HG02884 (cell line): Measurements from ENCODE around the gene ZNF648.
"Not testable (repeated sequence)": the region's sequence is repeated elsewhere in the genome, so short reads cannot be mapped to it uniquely, and the experiment has no call there.

Experiments used
- ATAC-seq: cut with Tn5 transposase; IDR thresholded peaks from one replicate; pipeline ENCODE4 v1.9.1; 2021; ENCODE audit warnings: mild to moderate bottlenecking, moderate library complexity; ENCODE audit not compliant: unreplicated experiment

Gene ZNF648, protein sequence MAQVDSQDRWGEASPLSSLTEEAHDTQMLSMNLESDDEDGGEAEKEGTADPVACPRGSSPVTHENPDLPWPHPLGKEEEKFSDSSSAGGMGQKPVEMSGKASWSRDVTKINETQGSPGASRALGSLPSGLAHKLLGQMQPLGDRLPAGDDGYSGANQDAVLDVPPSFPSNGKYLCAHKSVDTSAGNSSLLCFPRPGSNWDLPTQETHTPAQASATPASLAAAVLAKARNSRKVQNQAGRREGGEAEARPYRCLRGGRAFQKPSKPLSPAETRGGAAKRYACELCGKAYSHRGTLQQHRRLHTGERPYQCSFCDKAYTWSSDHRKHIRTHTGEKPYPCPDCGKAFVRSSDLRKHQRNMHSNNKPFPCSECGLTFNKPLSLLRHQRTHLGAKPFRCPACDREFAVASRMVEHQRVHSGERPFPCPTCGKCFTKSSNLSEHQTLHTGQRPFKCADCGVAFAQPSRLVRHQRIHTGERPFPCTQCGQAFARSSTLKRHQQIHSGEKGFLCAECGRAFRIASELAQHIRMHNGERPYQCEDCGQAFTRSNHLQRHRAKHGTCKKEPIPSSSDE

DNA sequence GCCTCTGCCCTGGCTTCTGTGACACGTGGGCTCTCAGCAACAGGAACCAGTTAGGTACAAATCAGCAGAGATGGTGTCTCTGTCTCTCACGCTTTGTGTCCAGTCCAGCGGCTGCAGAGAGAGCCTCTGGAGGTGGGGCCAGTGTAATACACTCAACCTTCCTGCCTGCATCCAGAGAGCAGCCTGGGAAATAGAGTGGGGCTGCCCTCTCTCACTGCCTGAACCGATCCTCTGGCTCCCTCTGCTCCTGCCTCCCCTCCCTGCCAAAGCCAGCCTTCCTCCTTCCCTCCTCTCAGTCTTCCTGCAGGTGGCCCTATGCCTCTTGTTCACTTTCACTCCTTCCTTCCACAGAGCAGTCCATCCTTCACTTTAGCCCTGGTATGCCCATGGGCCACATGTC lies at the start of gene ZNF648:
Gene ZNF648, minus strand, starts transcription at position 119 of the 400 bp plus-strand sequence. CDS start 3,702 bp downstream, outside the sequence.
- ATAC-seq = no peak

DNA sequence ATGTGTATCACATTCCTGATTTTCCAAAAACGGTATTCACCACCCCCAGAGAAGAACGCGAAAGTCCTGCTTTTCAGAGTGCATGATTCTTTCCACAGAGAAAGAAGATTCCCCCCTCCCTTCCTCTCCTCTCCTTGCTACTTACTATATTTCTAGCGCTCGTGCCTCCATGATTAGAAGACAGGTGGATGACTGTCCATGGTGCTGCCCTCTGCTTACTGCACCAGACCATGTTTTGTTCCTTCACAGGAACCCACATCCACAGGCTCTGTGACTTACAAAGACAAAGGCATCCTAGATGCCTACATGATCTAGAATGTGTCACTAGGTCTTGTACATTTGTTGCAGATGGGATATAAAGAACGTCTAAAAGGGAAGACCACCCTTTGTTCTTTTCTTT lies 49.1 kb upstream of the ZNF648 start:
- ATAC-seq = no peak

DNA sequence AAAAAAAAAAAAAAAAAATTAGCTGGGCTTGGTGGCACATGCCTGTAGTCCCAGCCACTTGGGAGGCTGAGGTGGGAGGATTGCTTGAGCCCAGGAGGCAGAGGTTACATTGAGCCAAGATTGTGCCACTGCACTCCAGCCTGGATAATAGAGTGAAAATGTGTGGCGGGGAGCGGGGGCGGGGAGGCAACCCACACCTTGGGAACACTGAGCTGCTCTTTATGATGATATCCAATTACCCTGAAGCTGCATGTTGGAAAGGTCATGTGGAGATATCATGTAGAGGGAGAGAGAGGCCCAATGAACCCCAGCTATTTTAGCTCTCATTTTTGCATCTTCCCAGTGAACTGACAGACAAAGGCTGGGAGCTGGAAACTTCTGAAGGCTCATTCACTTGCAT lies 48.3 kb upstream of the ZNF648 start:
- ATAC-seq = no peak

DNA sequence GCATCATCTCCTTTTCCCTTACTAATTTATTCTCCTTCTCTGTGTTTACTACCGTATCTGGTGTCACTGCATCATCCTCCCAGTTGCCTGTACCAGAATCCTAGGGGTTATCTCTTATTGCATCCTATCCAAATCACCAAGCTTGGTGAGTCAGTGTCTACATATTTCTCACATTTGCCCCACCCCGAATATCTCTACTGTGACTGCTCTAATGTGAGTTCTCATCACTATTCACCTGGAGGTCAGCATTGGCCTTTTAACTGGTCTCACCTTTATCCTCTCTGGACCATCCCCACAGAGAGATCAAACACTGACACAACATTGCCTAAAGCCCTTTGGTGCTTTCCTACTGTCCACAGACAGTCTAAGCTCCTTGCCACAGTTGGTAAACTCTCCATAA lies 45.7 kb upstream of the ZNF648 start:
- no peak for ATAC-seq

DNA sequence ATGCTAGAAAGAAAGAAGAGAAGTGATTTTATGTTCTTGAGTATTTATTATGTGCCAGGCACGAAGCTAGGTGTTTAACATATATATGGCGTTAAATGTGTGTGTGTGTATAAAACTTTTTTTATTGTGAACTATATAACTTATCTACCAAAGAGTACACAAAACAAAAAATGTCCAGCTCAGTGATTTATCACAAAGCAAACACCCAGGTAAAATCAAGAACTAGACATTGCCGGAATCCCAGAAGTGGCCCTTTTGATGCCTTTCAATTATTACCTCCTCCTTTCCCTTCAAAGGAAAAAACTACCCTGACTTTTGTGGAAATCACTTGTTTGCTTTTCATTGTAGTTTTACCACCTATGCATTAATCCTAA lies 40.5 kb upstream of the ZNF648 start:
- ATAC-seq = no peak

DNA sequence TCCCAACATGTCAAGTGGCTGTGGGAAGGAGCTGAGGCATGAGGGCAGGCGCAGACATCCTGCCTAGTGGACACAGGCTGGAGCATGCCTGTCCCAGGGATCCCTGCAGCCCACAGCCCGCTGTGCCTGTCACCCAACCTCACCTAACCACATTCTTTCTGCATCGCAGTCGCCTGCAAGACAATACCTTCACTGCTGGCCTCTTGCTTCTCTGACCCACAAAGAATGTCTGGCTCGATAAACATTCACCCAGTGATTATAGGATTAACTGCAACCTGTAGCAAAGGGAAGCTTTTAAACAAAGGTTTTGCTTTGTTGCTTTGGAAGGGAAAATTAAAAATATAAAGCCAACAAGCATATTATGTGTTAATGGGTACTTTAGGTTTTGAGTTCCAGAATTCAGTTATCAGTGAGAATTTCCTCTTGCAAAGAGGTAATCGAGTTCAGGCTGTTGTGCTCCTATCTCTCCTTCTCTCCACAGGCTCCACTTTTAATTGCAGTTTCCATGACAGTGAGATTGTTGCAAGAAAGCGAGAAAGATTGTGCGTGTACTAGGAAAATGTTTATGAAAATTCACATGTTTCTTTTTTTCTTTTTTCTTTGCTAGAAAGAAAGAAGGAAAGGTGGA lies 40.0 kb upstream of the ZNF648 start:
- ATAC-seq = no peak

DNA sequence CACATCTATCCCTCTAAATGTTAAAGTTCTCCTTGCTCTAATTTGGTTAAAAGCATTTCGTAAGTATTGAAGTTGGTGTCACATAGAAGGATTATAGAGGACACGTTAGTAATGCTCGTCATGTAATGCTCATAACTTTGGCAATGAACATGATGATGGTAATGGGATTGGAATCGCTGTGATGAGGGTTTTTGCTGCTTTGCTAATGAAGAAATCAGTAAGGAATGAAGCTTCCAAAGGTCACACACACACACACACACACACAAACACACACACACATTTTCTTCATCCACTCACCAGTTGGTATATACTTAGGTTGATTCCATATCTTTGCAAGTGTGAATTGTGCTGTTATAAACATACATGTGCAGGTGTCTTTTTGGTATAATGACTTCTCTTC lies 36.8 kb upstream of the ZNF648 start:
- no peak for ATAC-seq

DNA sequence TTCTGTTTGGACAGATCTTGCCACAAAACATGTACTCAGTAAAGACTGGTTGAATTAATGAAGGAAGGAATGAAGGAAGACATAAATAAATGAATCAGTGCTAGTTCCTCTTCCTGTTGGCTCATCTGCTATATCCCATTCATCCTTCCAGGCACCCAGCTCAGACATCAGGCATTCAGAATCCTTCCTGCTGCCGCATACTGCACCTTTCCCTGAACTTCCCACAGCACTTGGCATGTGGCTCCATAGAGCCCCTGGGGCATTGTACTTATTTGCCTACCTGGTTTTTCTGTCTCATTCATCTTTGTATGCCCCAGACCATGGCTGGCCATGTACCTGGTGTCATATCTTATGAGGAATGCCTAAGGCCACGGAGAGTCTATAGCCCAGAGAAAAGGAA lies 34.4 kb upstream of the ZNF648 start:
- ATAC-seq = no peak

DNA sequence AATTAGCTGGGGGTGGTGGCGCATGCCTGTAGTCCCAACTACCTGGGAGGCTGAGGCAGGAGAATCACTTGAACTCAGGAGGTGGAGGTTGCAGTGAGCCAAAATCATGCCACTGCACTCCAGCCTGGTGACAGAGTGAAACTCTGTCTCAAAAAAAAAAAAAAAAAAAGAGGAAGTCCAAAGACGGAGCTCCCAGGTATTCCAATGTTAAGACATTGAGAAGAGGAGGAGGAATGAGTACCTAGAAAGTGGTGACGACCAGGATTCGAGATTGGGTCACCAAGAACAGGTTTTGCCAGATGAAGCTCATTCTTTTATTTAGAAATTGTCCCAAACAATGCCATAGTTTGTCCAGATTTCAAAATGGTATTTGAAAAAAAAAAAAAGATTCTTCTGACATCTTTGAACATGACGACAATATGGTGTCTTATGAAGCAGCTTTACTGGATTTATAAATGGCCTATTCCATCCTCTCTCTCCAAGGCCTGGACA lies 33.0 kb upstream of the ZNF648 start:
- not testable (repeated sequence) for ATAC-seq

DNA sequence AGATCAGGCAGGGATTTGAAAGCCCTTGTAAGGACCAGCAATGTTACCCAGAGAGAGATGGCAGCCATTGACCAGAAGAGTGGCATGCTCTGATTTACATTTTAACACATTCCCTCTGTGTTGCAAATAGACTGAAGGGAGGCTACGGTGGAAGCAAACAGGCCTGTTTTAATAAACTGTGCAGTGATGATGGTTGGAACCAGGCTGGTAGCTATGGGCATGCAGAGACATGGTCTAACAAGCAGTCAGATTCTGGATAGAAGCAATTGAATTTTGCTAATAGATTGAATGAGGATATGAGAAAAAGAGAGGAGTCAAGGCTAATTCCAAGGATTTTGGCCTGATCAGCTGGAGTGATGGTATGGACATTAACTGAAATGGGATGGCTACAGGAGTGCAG lies 32.3 kb upstream of the ZNF648 start:
- ATAC-seq = no peak

DNA sequence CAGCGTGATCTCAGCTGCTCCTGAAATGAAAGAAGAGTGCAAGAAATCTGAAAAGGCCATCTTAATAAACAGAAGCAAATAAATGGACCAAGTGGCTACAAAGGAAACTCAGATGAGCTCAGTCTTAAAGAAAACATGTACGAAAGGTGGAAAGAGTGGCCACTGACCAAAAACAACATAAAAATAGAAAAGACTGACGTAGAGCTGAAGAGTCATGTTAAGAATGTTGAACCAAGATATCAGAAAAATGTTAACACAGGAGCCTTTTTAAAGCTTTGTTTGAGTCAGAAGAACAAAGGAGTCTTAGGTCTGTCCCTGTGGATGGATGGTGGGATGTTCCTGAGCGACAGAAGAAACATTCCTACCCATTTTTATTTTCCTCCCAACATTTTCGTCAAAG lies 30.8 kb upstream of the ZNF648 start:
- no peak for ATAC-seq

DNA sequence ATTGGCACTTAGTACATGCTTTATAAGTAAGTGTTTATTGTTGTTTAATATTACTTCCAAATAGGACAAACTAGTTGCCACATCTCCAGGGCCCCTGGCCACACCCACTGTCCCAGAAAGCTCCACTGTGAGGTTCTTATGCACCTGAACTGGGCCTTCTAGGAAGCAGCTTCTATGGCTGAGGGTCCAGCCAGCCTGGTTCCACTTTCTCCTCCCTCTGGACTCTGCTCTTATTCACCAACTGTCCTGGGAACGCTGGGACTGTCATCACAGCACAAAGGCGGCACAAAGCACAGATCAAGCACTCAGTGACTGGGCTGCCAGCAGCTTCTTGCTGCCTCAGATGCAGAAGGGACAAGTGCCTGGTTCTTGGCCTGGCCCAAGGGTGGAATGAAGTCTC lies 29.6 kb upstream of the ZNF648 start:
- ATAC-seq = no peak

DNA sequence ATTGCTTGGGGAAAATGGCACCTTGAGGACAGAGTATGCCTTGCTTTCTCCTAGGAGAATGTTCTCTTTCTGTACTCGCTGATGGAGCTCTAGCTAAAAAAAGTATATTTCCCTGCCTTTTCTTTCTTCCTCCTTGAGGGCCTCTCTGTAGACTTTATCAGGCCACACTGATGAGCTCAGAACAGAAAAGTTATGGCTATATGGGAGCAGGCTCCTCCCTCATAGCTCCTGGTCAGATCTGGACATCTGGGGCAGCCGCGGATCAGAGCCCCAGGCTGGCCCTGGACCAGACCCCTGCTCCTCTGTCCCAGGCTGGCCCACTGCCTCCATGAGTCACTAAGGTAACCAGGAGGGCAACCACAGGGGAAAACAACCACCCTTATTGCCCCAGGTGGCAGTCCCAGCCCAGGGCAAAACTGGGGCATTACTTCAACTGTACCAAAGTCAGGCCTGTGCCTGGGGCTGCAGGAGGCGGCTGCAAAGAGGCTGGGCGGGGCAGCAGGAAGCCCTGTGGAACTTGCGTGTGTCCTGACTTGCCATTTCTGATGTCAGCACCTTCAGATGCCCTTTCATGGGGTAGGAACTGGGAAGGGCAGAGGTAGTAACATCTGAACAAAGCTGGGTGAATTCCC lies 26.3 kb upstream of the ZNF648 start:
- ATAC-seq = no peak

DNA sequence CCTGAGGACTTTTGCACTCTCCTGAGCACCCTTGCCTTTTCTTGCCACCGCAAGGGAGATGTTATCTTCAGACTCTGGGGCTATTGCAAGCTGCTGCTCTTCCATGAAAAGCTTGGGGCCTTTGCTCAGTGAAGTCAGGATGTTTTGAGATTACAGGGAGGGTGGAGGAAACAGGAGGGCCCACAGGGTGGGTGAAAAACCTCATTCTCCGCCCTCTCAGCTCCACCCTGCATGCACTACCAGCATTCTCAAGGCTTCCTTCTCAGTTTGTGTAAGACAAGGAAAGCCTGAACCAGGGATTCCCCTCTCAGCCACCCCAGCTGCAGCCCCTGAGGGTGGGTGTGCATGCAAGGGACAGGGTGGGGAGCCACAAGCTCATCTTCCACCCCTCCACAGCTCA lies 25.8 kb upstream of the ZNF648 start:
- ATAC-seq = no peak

DNA sequence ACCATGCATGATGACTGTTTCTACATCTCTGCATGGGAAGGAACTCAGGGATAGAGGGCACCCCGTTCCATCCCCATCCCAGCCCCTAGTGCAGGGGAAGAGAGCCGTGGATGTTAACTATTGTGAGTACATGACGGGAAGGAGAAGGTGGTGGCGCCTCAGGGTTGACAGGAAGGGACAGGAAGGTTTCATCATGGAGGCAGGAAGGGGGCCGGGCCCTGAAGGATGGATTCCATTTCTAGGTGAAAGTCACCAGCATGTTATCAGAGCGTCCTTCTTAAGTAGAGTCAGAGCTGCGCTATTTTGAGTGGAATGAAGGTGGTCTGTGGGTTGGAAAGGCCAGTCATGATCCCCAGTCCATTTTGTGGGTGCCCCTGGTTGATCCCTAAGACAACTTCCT lies 25.1 kb upstream of the ZNF648 start:
- ATAC-seq = no peak

DNA sequence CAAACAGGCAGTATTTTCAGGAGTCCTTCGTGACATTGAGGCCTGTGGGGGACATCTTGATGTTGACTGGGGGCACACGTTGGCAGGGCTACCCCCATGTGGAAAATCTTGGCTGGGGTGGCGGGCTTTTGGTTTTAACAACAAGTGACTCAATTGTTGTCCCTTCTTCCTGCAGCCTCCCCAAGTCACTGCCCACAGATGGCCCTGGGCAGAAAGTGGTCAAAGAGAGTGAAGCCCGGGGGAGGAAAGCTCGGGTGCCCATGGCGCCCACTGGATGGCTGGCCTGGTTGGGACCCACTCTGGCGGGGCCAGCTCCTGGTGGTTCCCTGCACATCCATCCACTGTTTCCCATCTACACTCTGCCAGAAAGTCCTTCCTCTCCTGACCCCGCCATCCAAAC lies 24.6 kb upstream of the ZNF648 start:
- no peak for ATAC-seq

DNA sequence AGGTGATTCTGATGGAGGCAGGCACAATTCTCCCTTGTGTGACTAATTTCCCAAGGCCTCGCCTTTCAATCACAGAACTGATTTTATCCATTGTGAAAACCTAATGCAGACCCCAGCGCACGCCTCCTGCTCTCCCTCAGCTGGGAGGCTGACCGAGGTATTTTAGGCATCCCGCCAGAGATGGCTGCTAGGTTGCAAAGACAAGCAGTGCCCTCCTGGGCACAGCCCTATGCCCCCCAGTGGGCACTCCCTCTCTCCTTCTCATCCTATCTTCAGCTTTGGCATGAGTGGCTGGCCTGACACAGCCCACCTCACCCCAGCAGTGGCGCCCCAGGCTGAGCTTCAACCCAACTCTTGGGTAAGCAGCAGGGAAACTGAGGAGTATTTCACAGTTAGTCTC lies 24.2 kb upstream of the ZNF648 start:
- no peak for ATAC-seq

DNA sequence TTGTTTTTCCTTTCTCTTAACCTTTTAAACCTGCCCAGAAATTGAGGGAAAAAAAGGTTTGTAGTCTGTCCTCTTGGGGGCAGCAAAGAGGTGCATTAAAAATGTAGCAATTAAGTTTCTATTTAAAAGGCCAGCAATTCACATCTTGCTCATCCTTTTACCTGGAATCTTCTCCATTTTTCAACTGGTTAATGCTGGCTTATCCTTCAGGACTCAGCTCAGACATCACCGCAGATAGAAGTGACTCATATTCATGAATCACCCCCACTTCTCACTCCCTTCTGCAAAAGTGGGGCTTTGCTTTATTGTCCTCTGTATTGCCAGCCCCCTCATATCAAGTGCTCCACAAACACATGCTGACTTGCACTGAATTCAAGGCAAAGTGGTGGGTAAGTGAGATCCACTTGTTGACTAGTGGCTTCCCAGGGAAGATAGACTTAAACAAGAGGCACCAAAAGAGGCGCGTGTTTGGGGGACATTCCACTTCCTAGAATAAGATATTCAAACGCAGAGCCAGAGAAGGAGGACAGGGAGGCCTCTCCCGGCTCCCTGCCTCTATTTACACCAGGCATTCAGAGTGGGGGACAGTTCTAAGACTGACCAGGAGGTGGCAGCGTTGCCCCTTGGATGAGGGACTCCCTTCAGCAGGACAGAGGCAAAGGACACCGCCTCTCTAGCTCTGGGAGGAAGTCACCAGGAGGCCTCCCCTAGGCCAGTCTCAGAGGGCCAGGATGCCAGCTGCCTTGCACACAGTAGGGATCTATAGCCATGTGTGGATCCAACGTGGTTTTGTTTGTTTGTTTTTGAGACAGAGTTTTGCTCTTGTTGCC lies 23.2 kb upstream of the ZNF648 start:
- ATAC-seq = peak; percentile 59

DNA sequence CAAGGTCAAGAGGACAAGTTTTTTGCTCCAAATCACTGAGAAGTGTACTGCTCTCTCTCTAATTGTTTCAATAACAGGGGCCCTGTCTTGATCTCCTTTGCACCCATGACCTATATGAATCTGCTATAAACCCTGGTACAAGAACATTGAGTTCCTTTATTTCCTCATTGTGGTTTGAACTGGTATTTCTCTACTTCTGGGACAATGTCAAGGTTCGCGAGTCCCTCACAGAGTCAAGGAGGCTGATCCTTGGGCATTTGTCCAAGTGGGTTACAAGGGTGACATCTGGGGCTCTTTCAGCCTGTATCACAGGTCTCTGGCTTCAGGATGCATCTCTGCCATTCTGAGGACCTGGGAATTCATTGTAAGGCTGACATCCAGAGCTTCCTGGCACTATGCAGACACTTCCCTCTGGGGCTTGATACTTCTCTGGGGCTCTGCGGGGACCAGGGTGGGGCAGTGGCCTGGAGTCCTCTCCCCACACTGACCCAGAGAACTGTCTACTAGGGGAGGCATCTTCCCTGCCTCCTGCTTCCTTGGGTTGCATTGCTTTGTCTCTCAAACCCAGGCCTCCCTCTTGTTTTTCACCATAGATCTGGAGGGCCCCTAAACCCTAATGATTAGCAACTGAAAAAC lies 22.5 kb upstream of the ZNF648 start:
- ATAC-seq = no peak

DNA sequence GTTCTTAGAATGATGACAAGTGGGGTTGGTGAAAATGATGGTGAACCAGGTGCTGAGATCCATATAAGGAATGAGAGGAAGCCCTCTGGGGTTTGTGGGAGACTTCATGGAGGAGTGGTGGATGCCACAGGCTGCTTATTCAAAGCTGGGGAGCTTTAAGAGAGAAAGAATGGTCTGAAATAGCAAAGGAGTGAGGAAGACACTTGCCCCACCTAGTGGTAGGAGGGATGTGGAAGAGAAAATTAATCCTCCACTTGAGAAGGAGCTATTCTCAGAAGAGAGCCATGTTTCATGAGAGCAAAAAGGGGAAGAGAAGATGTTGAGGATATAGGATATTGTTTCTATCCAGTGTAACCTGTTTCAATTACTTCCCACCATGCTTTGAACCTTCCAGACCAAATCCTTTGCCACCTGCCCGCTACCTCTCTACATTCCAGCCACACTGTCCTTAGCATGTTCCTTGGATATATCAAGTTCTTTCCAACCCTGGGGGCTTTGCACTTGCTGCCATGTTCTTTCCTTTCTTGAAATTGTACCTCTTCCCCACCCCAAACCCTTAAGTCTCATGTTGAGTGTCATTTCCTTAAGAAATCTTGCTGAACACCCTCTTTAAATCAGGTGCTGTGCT lies 19.6 kb upstream of the ZNF648 start:
- no peak for ATAC-seq
